Endothelial cell of umbilical vein (primary cell): ENCODE measurements around the gene MPL. TPM values are rescaled to one million over a fixed set of nuclear protein-coding genes. Genes with fewer than 3 reads are reported as not detected.

Source experiments
- BruUV-seq: library from RNA; stranded (reverse); fragments of 400-500 nt; replicated peaks from 2 replicates; lab custom pipeline; 2021; lab: Mats Ljungman, UMichigan
- CTCF ChIA-PET: fragments of 300-600, 350-600 bp; sonication (Branson Sonifier 250); formaldehyde crosslinking; loops from one replicate; lab custom pipeline; 2021; ENCODE audit warnings: antibody characterized with exemption, inconsistent platforms; lab: Charles Lee
- POLR2A ChIA-PET: fragments of 300-600, 350-600 bp; sonication (Branson Sonifier 250); formaldehyde crosslinking; loops from one replicate; lab custom pipeline; 2021; ENCODE audit warnings: antibody characterized with exemption, inconsistent platforms; lab: Charles Lee
- DNase-seq: peaks from one replicate; pipeline ENCODE4 v3.0.0-alpha.2; 2011; ENCODE audit warnings: low read depth, low spot score
- FAIRE-seq: peaks from 2 replicates; lab custom pipeline; 2011; peaks lifted over from hg19 to GRCh38; lab: Jason Lieb, UNC
- H2AFZ ChIP-seq: 2 replicates; pipeline ENCODE4 v1.6.0; 2012; ENCODE audit warnings: low read depth, low read length, control low read depth, inconsistent platforms
- H3K27ac ChIP-seq: 2 replicates; pipeline ENCODE4 v1.5.1; 2011; ENCODE audit warnings: low read depth, mild to moderate bottlenecking, control low read depth, low read length, moderate library complexity; ENCODE audit not compliant: insufficient read depth
- H3K27me3 ChIP-seq, 2 experiments: 2 replicates each; pipeline versions ENCODE4 v1.6.0 to v1.6.1; 2011; ENCODE audit warnings: low read length in 2 of 2, mixed read lengths in 1 of 2; ENCODE audit not compliant: control insufficient read depth in 2 of 2, insufficient read depth in 2 of 2
- H3K36me3 ChIP-seq, 2 experiments: 2 replicates in 1 of 2; 3 replicates in 1 of 2; pipeline ENCODE4 v1.5.1; 2011; ENCODE audit warnings: low read length in 2 of 2, mild to moderate bottlenecking in 1 of 2, moderate library complexity in 1 of 2; ENCODE audit not compliant: control insufficient read depth in 2 of 2, insufficient read depth in 2 of 2; ENCODE audit errors: extremely low read depth in 1 of 2
- H3K4me1 ChIP-seq: 3 replicates; pipeline ENCODE4 v1.5.1; 2011; ENCODE audit warnings: mild to moderate bottlenecking, low read length; ENCODE audit not compliant: control insufficient read depth, insufficient read depth; ENCODE audit errors: extremely low read depth
- H3K4me2 ChIP-seq: 2 replicates; pipeline ENCODE4 v1.6.1; 2011; ENCODE audit warnings: low read length, control low read depth, mixed read lengths; ENCODE audit not compliant: insufficient read depth
- H3K4me3 ChIP-seq, 3 experiments: fragments of 200-600 bp in 1 of 3; sonication (generic), shearing (Covaris generic) in 1 of 3; replicated peaks in 1 of 3; 2 replicates each; pipeline ENCODE4 v1.5.1; 2011 to 2016; ENCODE audit warnings: control low read depth in 3 of 3, low read length in 3 of 3, mild to moderate bottlenecking in 2 of 3, inconsistent platforms in 1 of 3, low read depth in 1 of 3, moderate library complexity in 1 of 3; ENCODE audit not compliant: insufficient read depth in 1 of 3
- H3K79me2 ChIP-seq: 2 replicates; pipeline ENCODE4 v1.6.0; 2012; ENCODE audit warnings: low read length, inconsistent platforms; ENCODE audit not compliant: control insufficient read depth, insufficient read depth
- H3K9ac ChIP-seq: replicated peaks from 2 replicates; pipeline ENCODE3; 2011; ENCODE audit warnings: low read length, control low read depth; ENCODE audit not compliant: insufficient read depth; ENCODE audit errors: extremely low read depth
- H3K9me1 ChIP-seq: replicated peaks from 3 replicates; pipeline ENCODE4 v1.6.0; 2011; ENCODE audit warnings: mild to moderate bottlenecking, low read length; ENCODE audit not compliant: control insufficient read depth, insufficient read depth; ENCODE audit errors: extremely low read depth
- H3K9me3 ChIP-seq: replicated peaks from 2 replicates; pipeline ENCODE4 v1.5.1; 2012; ENCODE audit warnings: low read length, inconsistent platforms; ENCODE audit not compliant: control insufficient read depth, insufficient read depth
- H4K20me1 ChIP-seq: replicated peaks from 2 replicates; pipeline ENCODE3; 2011; ENCODE audit warnings: mild to moderate bottlenecking, low read length; ENCODE audit not compliant: control insufficient read depth, insufficient read depth; ENCODE audit errors: extremely low read depth
- CTCF ChIP-seq, 2 donors: IDR thresholded peaks; 1 replicate in 1 of 2; 2 replicates in 1 of 2; pipeline ENCODE4 v1.5.1; 2011; ENCODE audit warnings: low read length in 2 of 2, mild to moderate bottlenecking in 2 of 2, moderate library complexity in 2 of 2, control low read depth in 1 of 2, inconsistent platforms in 1 of 2, low read depth in 1 of 2; ENCODE audit not compliant: insufficient read depth in 1 of 2; ENCODE audit errors: extremely low read depth in 1 of 2
- EZH2 ChIP-seq: IDR thresholded peaks from 2 replicates; pipeline ENCODE4 v1.6.1; 2012; ENCODE audit warnings: borderline replicate concordance, low read depth, mild to moderate bottlenecking, moderate library complexity, low read length, inconsistent platforms; ENCODE audit not compliant: severe bottlenecking
- FOS ChIP-seq: IDR thresholded peaks from 2 replicates; pipeline ENCODE4 v1.6.1; 2011; ENCODE audit warnings: mild to moderate bottlenecking, low read length, moderate library complexity, borderline replicate concordance; ENCODE audit not compliant: insufficient read depth
- GATA2 ChIP-seq: IDR thresholded peaks from 2 replicates; pipeline ENCODE4 v1.7.0; 2011; ENCODE audit warnings: low read depth, mild to moderate bottlenecking, moderate library complexity, mixed read lengths, low read length; ENCODE audit not compliant: insufficient read length, insufficient read depth
- JUN ChIP-seq: IDR thresholded peaks from 2 replicates; pipeline ENCODE4 v1.6.1; 2011; ENCODE audit warnings: borderline replicate concordance, low read depth; ENCODE audit not compliant: insufficient read length, insufficient read depth
- MAX ChIP-seq: IDR thresholded peaks from 2 replicates; pipeline ENCODE4 v1.6.1; 2011; ENCODE audit not compliant: insufficient read depth, insufficient read length
- MYC ChIP-seq: IDR thresholded peaks from one replicate; pipeline ENCODE4 v1.6.1; 2011; ENCODE audit warnings: mild to moderate bottlenecking, low read depth, low read length
- POLR2A ChIP-seq: IDR thresholded peaks from 2 replicates; pipeline ENCODE4 v1.6.1; 2012; ENCODE audit warnings: low read depth, mild to moderate bottlenecking, control low read depth, low read length
- POLR2AphosphoS5 ChIP-seq: IDR thresholded peaks from 2 replicates; pipeline ENCODE4 v1.6.1; 2012; ENCODE audit warnings: low read depth, mild to moderate bottlenecking, control low read depth, low read length, moderate library complexity; ENCODE audit not compliant: insufficient read depth
- dilution Hi-C: fragments of 300-500 bp; cut with MboI; formaldehyde crosslinking; loops from one replicate; pipeline ENCODE4 v1.15.0; 2019; ENCODE audit warnings: low sequenced_read_pairs; ENCODE audit not compliant: extremely low pct_ligation_motif_present
- intact Hi-C: fragments of 100-400 bp; cut with micrococcal nuclease; formaldehyde crosslinking; loops from one replicate; pipeline ENCODE4 v1.10.0; 2022
- polyA plus RNA-seq, 4 experiments: library from polyadenylated mRNA; depleted of rRNA in 3 of 4; stranded (reverse) in 3 of 4; unstranded in 1 of 4; fragments of >200 nt; gene quantifications; 2 replicates each; pipeline versions ENCODE4 v1.2.1 to v1.2.3, GENCODE V29; 2011 to 2012; ENCODE audit warnings: missing spikeins in 1 of 4
- total RNA-seq: library from RNA; stranded (reverse); gene quantifications from 2 replicates; pipeline ENCODE4 v1.2.3, GENCODE V29; 2021

Gene MPL
- total and polyA plus RNA-seq, 2 donors (not counting 3 experiments of a cell fraction or from before 2014, with no cell fraction given) = 0.14 to 0.24 TPM

GRCh38 chr1:43318831-43319230, 18.8 kb upstream of the MPL start:
- dilution Hi-C loops (no loop called here), intact Hi-C loops (no loop called here)
- Histone ChIP-seq H4K20me1 (no peaks in the 10 kb centered on the region), H3K4me2 (no peak overlapping the region), H3K9ac (no peak overlapping the region), H3K36me3 (peaks cover 43 to 81% of the 10 kb centered on the region in 2 experiments), H3K4me3 (no peak overlapping the region), H3K4me1 (no peaks in the 10 kb centered on the region), H3K79me2 (no peaks in the 10 kb centered on the region), H2AFZ (no peak overlapping the region), H3K9me1 (no peaks in the 10 kb centered on the region), H3K9me3 (no peaks in the 10 kb centered on the region), H3K27ac (no peak overlapping the region), H3K27me3 (no peaks in the 10 kb centered on the region)
- no peak for DNase-seq
- TF ChIP-seq MYC (no peak), CTCF (IDR thresholded peaks at IDR 0.05; ENCODE audit: extremely low read depth in 1 of 2, insufficient read depth in 1 of 2, low read depth in 1 of 2, low read length in 2 of 2) (no peak), POLR2A (peak; percentile 20)
- no TSS peak for BruUV-seq
- no peak for FAIRE-seq
- POLR2A ChIA-PET = no interaction called here
- CTCF ChIA-PET = no interaction called here

- TF ChIP-seq FOS = no peak
- TF ChIP-seq GATA2 = no peak
- no peak for TF ChIP-seq MAX
- no peak for TF ChIP-seq MYC
- TF ChIP-seq POLR2AphosphoS5 = no peak
- no peak for TF ChIP-seq JUN
- TF ChIP-seq POLR2A = no peak
- no peak for TF ChIP-seq EZH2
- TF ChIP-seq CTCF (IDR thresholded peaks at IDR 0.05; ENCODE audit: extremely low read depth in 1 of 2, insufficient read depth in 1 of 2, low read depth in 1 of 2, low read length in 2 of 2) = no peak
- FAIRE-seq = no peak
Observed at GRCh38 chr1:43319288-43319687, 18.3 kb upstream of the MPL start.

More at GRCh38 chr1:43319288-43319687, 18.3 kb upstream of the MPL start:
- Histone ChIP-seq H3K27ac (no peak overlapping the region), H3K9ac (no peak overlapping the region), H4K20me1 (no peaks in the 10 kb centered on the region), H3K9me3 (no peaks in the 10 kb centered on the region), H2AFZ (no peak overlapping the region), H3K9me1 (no peaks in the 10 kb centered on the region), H3K79me2 (no peaks in the 10 kb centered on the region), H3K4me3 (no peak overlapping the region), H3K4me2 (no peak overlapping the region), H3K4me1 (no peaks in the 10 kb centered on the region), H3K36me3 (peaks cover 45 to 83% of the 10 kb centered on the region in 2 experiments), H3K27me3 (no peaks in the 10 kb centered on the region)
- dilution Hi-C loops (no loop called here), intact Hi-C loops (no loop called here)
- no peak for DNase-seq
- CTCF ChIA-PET = no interaction called here
- POLR2A ChIA-PET = no interaction called here
- no TSS peak for BruUV-seq
